Measurements from ENCODE around the gene DRC3. TPM values are rescaled to one million over a fixed set of nuclear protein-coding genes. Genes with fewer than 3 reads are reported as not detected.

Gene DRC3
- total RNA-seq, 2 donors from 2014 or later: 2.0 to 2.6 TPM

DNA sequence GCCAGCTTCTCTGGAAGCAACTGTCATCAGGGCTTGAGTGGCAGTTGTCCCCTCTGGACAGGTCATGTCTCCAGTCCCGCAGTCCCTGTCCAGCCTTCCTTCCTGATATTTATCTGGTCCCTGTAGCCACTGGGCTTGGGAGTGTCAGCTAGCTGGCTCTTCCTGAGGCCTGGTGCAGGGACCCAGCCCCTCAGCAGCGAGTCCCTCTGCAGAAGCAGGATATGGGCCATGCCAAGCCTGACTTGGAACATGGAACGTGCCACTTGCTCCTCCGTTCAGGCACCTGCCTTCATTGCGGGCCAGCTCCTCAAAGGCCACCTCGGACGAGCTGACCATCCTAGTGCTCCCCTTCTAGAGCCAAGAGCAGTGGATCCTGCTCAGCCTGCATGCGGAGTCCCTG, 26.3 kb downstream of the DRC3 start:
- TF ChIP-seq CTCF (conservative IDR thresholded peaks at IDR 0.05): no peak
- Histone ChIP-seq H3K4me1 (ENCODE audit: control insufficient read depth, insufficient read depth, low read length) (no peaks in the 10 kb centered on the region), H3K27me3 (ENCODE audit: control insufficient read depth, insufficient read depth, low read length, poor library complexity, severe bottlenecking) (no peaks in the 10 kb centered on the region), H3K4me3 (ENCODE audit: low read length) (no peak overlapping the region), H3K9ac (ENCODE audit: extremely low read depth, low read length, poor library complexity, severe bottlenecking) (no peak overlapping the region), H3K27ac (ENCODE audit: low read depth, low read length) (no peak overlapping the region), H3K36me3 (ENCODE audit: control insufficient read depth, insufficient read depth, low read length) (peaks cover under 1% of the 10 kb centered on the region), H3K9me3 (ENCODE audit: control insufficient read depth, low read length) (no peaks in the 10 kb centered on the region)
- peak; percentile 42 for DNase-seq
- 92 to 96% methylated on average over 8 of the region's 8 CpGs for WGBS, 2 experiments (ENCODE audit: insufficient coverage in 1 of 2, insufficient read length in 1 of 2)
- Mint-ChIP-seq H3K9me3 (no peaks in the 10 kb centered on the region), H3K27me3 (ENCODE audit: insufficient read depth) (no peaks in the 10 kb centered on the region), H3K27ac (no peak overlapping the region), H3K36me3 (ENCODE audit: low read depth) (no peaks in the 10 kb centered on the region), H3K4me1 (peaks cover 3% of the 10 kb centered on the region), H3K4me3 (no peak overlapping the region)

- Histone ChIP-seq H3K9me3 (ENCODE audit: control insufficient read depth, low read length) (no peaks in the 10 kb centered on the region), H3K27me3 (ENCODE audit: control insufficient read depth, insufficient read depth, low read length, poor library complexity, severe bottlenecking) (no peaks in the 10 kb centered on the region), H3K27ac (ENCODE audit: low read depth, low read length) (no peak overlapping the region), H3K4me1 (ENCODE audit: control insufficient read depth, insufficient read depth, low read length) (no peaks in the 10 kb centered on the region), H3K9ac (ENCODE audit: extremely low read depth, low read length, poor library complexity, severe bottlenecking) (no peak overlapping the region), H3K36me3 (ENCODE audit: control insufficient read depth, insufficient read depth, low read length) (peaks cover 6% of the 10 kb centered on the region), H3K4me3 (ENCODE audit: low read length) (no peak overlapping the region)
- Mint-ChIP-seq H3K27me3 (ENCODE audit: insufficient read depth) (no peaks in the 10 kb centered on the region), H3K4me1 (peaks cover 1% of the 10 kb centered on the region), H3K36me3 (ENCODE audit: low read depth) (no peaks in the 10 kb centered on the region), H3K4me3 (no peak overlapping the region), H3K9me3 (no peaks in the 10 kb centered on the region), H3K27ac (no peak overlapping the region)
- TF ChIP-seq CTCF (conservative IDR thresholded peaks at IDR 0.05): no peak
- peak; percentile 46 for DNase-seq
- 93 to 100% methylated on average over 4 to 9 of the region's 9 CpGs for WGBS, 2 experiments (ENCODE audit: insufficient coverage in 1 of 2, insufficient read length in 1 of 2)
These were observed 26.8 kb downstream of the DRC3 start for GRCh38 chr17:17999364-18000029.

DNA sequence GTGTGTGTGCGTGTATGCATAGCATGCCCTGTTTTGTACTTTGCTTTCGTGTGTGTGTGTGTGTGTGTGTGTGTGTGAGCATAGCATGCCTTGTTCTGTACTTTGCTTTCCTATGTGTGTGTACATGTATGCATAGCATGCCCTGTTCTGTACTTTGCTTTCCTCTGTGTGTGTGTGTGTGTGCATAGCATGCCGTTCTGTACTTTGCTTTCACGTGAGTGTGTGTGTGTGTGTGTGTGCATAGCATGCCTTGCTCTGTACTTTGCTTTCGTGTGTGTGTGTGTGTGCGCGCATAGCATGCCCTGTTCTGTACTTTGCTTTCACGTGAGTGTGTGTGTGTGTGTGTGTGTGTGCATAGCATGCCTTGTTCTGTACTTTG, 27.4 kb downstream of the DRC3 start:
- Mint-ChIP-seq H3K4me1 (peaks cover under 1% of the 10 kb centered on the region), H3K9me3 (no peaks in the 10 kb centered on the region), H3K36me3 (ENCODE audit: low read depth) (no peaks in the 10 kb centered on the region), H3K27me3 (ENCODE audit: insufficient read depth) (no peaks in the 10 kb centered on the region), H3K4me3 (no peak overlapping the region), H3K27ac (no peak overlapping the region)
- no peaks in the 10 kb centered on the region for H3K9me3 ChIP-seq (ENCODE audit: control insufficient read depth, low read length)
- no peak overlapping the region for H3K4me3 ChIP-seq (ENCODE audit: low read length)
- 87 to 93% methylated on average over 3 to 5 of the region's 8 CpGs for WGBS, 2 experiments (ENCODE audit: insufficient coverage in 1 of 2, insufficient read length in 1 of 2)
- peaks cover under 1% of the 10 kb centered on the region for H3K4me1 ChIP-seq (ENCODE audit: control insufficient read depth, insufficient read depth, low read length)
- peaks cover 7% of the 10 kb centered on the region for H3K36me3 ChIP-seq (ENCODE audit: control insufficient read depth, insufficient read depth, low read length)
- no peak overlapping the region for H3K27ac ChIP-seq (ENCODE audit: low read depth, low read length)
- TF ChIP-seq CTCF (conservative IDR thresholded peaks at IDR 0.05): no peak
- no peak overlapping the region for H3K9ac ChIP-seq (ENCODE audit: extremely low read depth, low read length, poor library complexity, severe bottlenecking)
- DNase-seq: no peak
- H3K27me3 ChIP-seq (ENCODE audit: control insufficient read depth, insufficient read depth, low read length, poor library complexity, severe bottlenecking): no peaks in the 10 kb centered on the region
